GM18861 (cell line): Measurements from ENCODE around the gene NF1.
"Not testable (repeated sequence)": the region's sequence is repeated elsewhere in the genome, so short reads cannot be mapped to it uniquely, and the experiment has no call there.

Experiments
- ATAC-seq: cut with Tn5 transposase; IDR thresholded peaks from one replicate; pipeline ENCODE4 v1.9.1; 2021; ENCODE audit not compliant: unreplicated experiment

The NF1 gene

GRCh38 chr17:31378638-31379037 is 283.9 kb downstream of the NF1 start:
- no peak for ATAC-seq

DNA sequence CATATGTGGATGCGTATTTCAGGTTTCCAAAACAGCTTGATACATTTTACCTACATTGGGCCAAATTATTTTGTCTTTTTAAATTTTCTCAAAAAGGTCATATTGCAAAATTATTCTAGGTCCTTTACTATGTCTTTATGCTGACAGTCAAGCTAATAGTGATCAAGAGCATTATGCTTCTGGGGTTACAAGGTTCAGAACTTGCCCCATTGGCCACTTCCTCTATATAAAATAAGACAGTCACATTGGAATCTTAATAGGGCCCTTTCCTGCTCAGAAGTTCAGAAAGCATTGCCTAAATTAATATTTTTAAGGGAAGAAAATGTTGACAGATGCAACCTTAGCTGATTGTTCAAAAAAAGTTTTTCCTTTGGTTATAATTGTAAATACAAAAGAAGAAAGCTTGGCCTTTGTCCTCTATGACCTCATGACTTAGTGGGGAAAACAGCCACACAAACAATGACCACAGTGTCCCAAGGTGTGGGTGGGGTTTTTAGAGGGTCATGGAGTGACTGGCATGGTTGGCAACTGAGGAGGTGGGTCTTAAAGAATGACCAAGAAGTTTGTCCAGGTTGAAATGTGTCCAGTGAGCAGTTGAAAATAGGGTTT is 284.9 kb downstream of the NF1 start:
- ATAC-seq, result no peak

DNA sequence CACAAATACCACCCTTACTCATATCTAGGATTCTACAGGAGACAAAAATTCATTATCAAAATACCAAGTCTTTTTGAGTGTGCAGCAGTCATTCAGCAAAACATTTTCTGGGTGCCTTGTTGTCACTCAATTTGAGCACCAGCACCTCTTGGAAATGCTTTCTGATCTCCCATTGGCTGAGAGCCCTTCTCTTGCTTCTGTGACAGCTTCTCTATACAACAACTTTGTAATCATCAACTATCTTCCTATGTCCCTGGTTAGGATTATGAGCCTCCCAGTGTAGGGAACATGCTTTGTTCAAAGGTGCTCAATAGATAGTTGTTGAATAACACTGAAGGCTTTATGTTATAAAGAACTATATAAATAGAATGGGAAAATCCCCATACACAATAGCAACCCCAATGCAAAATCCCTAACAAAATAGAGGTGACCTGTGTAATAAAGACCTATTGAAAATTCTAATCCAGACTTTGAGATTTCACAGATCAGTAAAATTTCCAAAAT is 286.4 kb downstream of the NF1 start:
- no peak for ATAC-seq

GRCh38 chr17:31382668-31383275 is 288.0 kb downstream of the NF1 start:
- ATAC-seq, result not testable (repeated sequence)

GRCh38 chr17:31383488-31383887 is 288.7 kb downstream of the NF1 start:
- not testable (repeated sequence) for ATAC-seq

GRCh38 chr17:31385428-31386285 is 290.9 kb downstream of the NF1 start:
- no peak for ATAC-seq

- ATAC-seq, result no peak
Measured at GRCh38 chr17:31386542-31387075, 291.8 kb downstream of the NF1 start.

GRCh38 chr17:31387438-31387837 is 292.7 kb downstream of the NF1 start:
- ATAC-seq, result no peak

GRCh38 chr17:31388351-31388750 is 293.6 kb downstream of the NF1 start:
- no peak for ATAC-seq

- ATAC-seq, result no peak
Measured at GRCh38 chr17:31388770-31389656, 294.2 kb downstream of the NF1 start.

GRCh38 chr17:31389657-31390381 is 295.0 kb downstream of the NF1 start:
- ATAC-seq, result no peak

GRCh38 chr17:31390426-31390747 is 295.6 kb downstream of the NF1 start:
- no peak for ATAC-seq

DNA sequence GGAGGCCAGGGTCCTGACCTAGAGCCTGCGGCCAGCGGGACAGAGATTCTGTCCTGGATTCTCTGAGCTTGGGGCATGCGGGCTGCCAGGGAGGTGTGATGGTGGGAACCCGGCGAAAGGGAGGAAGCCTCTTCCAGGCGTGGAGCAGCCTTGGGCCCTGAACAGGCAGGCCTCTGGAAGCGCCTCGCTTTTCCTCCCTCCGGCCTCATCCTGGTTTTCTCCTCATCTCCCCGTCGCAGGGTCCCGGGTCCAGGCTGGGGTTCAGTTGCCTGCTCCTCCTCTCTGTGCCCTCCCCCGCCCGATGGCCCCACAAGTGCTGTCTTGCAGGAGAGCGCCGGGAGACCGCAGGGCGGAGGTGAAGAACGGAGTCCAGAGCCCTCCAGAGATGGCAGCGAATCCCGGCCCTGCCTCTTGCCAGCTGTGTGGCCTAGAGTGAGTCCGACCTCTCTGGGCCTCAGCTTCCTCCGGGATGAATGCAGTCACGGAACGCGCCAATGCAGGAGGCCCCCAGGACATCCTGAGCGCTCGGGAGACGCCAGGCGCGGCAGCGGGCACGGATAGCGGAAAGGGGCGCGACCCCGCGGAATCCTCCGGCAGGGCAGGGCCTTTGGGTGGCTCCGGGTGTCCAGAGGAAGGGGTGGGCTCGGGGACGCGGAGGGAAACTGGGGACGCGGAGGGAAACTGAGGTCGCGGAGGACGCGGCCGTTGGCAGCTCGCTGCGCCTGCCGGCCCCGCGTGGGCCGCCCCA is 296.1 kb downstream of the NF1 start:
- no peak for ATAC-seq

DNA sequence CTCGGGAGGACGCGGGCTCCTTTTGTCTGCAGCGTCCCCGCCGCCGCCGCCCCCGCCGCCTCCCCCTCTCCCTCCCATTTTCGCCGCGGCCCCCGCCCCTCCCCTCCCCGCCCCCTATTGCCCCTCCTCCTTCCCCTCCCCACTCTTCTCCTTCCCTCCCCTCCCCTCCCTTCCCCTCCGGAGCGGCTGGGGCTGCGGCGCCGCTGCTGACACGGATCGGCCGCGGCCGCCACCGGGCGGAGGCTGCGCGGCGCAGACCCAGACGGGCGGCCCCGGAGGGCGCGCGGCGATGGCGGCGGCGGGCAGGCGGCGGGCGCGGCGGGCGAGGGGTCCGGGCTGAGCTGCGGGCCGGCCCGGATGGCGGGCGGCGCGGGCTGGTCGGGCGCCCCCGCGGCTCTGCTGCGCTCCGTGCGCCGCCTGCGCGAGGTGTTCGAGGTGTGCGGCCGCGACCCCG is 296.7 kb downstream of the NF1 start, which contains the start of gene RAB11FIP4:
Gene RAB11FIP4 (plus strand): TSS at position 180 of the 454 bp plus-strand sequence. CDS start 178 bp downstream, at position 358.
- no peak for ATAC-seq

GRCh38 chr17:31392002-31392855 is 297.5 kb downstream of the NF1 start:
- ATAC-seq, result no peak

DNA sequence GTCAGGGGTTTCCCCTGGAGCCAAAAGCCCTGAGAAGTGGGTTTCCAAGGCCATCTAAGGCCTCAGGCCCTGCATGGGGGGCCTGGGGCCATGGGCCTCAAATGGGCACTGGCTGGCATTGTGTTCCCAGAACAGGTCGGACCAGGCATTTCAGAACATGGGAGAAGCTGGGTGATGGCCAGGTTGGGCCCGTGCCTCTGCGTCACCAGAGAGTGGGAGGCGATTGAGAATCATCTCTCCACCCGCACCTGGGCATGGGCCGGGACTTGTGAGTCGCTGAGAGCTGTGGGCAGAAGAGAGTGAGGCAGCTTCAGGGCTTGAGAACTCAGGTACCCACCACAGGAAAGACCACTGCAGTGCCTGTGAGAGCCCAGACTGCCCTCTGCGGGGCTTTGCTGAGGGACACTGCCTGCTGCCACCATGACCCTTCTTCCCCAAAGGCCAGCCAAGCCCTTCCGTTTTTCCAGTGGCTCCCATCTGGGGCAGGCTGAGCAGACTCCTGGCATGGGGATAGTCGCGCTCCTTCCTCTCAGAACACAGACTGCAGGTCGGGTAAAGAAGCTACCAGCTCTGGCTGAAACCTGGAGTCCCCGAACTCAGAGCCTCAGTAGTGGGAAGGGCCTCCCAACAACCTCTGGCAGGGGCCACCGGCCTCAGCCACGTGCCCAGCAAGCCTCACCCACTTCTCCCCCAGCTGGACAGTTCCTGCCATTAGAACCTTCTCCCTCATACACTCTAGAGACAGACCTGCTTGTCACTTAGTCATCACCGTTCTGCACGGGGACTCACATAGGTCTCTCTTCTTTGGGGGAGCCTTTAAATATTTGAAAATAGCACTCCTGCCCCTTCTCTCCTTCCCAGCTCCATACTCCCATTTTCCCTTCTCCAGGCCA is 298.3 kb downstream of the NF1 start:
- no peak for ATAC-seq

DNA sequence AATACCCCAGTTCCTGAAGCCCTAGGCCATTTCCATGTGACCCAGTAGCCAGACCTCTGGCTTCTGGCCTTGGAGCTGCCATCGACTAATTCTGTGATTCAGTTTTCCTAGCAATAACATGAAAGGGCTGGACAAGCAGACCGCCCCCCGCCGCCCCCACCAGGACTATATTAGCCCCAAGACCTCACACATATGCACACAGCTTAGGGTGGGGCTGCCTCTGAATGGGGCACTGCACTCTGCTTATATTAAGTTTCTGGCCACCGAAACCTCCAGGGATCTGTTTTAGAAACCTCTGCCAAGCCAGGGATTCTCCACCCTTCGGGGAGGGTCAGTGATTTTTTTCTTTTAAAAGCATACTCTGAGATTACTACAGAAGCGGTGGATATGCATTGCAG is 299.0 kb downstream of the NF1 start:
- no peak for ATAC-seq
